ENCODE data around the gene PHACTR3. TPM values are rescaled to one million over a fixed set of nuclear protein-coding genes. Genes with fewer than 3 reads are reported as not detected.

The PHACTR3 gene
- total RNA-seq (2021; fragmentation: NEBNext Ultra II Directional; extraction: Animal tissue kit (Norgen Biotek cat#: 25700)) (0.13 TPM in 1 of 2 replicates, not detected in the other), polyA plus RNA-seq (2011; rRNA removed) (0.03 and 0.05 TPM in 2 replicates), polyA minus RNA-seq (2011; rRNA and poly(A)+ RNA removed) (not detected in 2 replicates)
- polyA plus RNA-seq (2011; cell fraction: cytosol; rRNA removed) = 0.03 TPM
- not detected for polyA plus RNA-seq (2011; cell fraction: nucleus; rRNA removed)
- polyA plus RNA-seq (2012, experiment 1 of 2) = 0.09 to 0.11 TPM in 2 of 4 replicates, not detected in the others
- polyA plus RNA-seq (2012, experiment 2 of 2) = not detected
- polyA plus RNA-seq (2013, experiment 1 of 2) = 0.30 TPM
- polyA plus RNA-seq (2013, experiment 2 of 2) = 0.22 TPM
- polyA minus RNA-seq (2011; cell fraction: cytosol; rRNA and poly(A)+ RNA removed) = not detected
- polyA minus RNA-seq (2011; cell fraction: nucleus; rRNA and poly(A)+ RNA removed) = not detected
- long read RNA-seq, experiment 1 = 0 reads
- long read RNA-seq, experiment 2 = 0 reads

DNA sequence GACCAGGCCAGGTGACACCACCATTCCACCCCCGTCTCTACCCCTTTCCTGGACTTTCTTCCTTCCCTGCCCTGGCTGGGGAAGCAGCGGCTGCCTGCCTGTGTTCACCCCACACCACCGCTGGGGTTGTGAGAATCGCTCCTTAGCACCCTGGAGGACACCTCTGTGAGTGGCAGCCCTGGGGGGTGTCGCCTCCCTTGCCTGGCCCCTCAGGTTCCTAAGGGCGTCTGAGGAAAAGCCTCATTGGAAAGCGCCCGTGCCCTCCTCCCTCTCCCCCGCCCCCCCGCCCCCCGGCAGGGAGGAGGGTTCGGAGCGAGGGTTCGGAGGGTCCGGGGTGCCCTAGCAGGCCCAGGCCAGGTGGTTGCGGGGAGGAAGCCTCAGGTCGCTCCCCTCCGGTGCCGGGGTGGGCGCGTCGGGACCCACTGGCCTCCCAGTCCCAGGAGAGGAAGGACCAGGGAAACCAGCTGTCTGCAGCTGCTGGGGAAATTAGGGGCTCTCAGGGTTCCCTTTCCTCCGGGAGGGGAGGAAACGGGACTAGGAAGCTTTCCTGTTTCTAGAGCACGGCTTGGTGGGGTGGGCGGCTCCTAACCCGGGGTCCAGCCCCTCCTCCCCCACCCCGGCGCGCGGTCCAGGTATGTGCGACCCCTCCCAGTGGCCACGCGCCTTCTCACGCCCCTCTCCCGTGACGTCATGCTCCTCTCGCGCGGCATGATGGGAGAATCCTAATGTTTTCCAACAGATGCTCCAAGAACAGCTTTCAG lies at the start of gene PHACTR3:
PHACTR3 (plus strand) TSS at position 760 of the 761 bp plus-strand sequence. CDS start 475 bp downstream, outside the sequence.
- Histone ChIP-seq H3K27me3 (replicated peaks in 1 of 4; ENCODE audit: control insufficient read depth in 3 of 4, extremely low read depth in 1 of 4, insufficient read depth in 3 of 4, low read length in 3 of 4) (peaks cover 0 to 26% (median 14%) of the 10 kb centered on the region in 4 experiments; a peak in 4 of 7 replicates), H2AFZ (ENCODE audit: low read length) (no peak within 1 kb of the TSS)

More for the DNA sequence above, at the start of gene PHACTR3:
- TF ChIP-seq TCF12 (IDR thresholded peaks at IDR 0.05; ENCODE audit: low read depth, low read length) (no peak), SP1 (IDR thresholded peaks at IDR 0.05; ENCODE audit: low read depth, low read length) (no peak), RBBP5 (IDR thresholded peaks at IDR 0.05; ENCODE audit: borderline replicate concordance, low read depth, low read length) (no peak), SP2 (IDR thresholded peaks at IDR 0.05; ENCODE audit: low read length) (no peak), BRCA1 (IDR thresholded peaks at IDR 0.05; ENCODE audit: low read depth, low read length) (no peak), EP300 (IDR thresholded peaks at IDR 0.05; ENCODE audit: borderline replicate concordance in 1 of 2, low read depth in 2 of 2, low read length in 2 of 2) (no peak), JUN (IDR thresholded peaks at IDR 0.05; ENCODE audit: low read depth, low read length) (no peak), CEBPB (IDR thresholded peaks at IDR 0.05; ENCODE audit: low read depth, low read length) (no peak), RAD21 (IDR thresholded peaks at IDR 0.05 in 1 of 2, conservative IDR thresholded peaks at IDR 0.05 in 1 of 2; ENCODE audit: low read depth in 2 of 2, low read length in 2 of 2) (no peak)
- Histone ChIP-seq H3K79me2 (ENCODE audit: control insufficient read depth in 1 of 2, insufficient read depth in 2 of 2, low read length in 2 of 2) (no peaks in the 10 kb centered on the region), H3K9ac (replicated peaks in 1 of 4; ENCODE audit: extremely low read depth in 1 of 4, low read depth in 3 of 4, low read length in 3 of 4) (no peak within 1 kb of the TSS), H3K27ac (ENCODE audit: low read depth, low read length) (no peak within 1 kb of the TSS), H3K9me3 (ENCODE audit: insufficient read depth in 2 of 2, low read depth in 1 of 2, low read length in 1 of 2) (peaks cover 42 to 91% of the 10 kb centered on the region in 2 experiments), H4K91ac (replicated peaks; ENCODE audit: insufficient read length, low read length) (no peak within 1 kb of the TSS), H2BK15ac (ENCODE audit: low read length) (no peak within 1 kb of the TSS), H2BK120ac (replicated peaks; ENCODE audit: low read depth, low read length) (no peak within 1 kb of the TSS), H4K20me1 (replicated peaks in 1 of 2; ENCODE audit: control insufficient read depth in 1 of 2, insufficient read depth in 2 of 2, low read length in 2 of 2) (no peaks in the 10 kb centered on the region), H3K4me3 (ENCODE audit: extremely low read depth in 1 of 4, insufficient read depth in 2 of 4, low read depth in 3 of 4, low read length in 4 of 4) (peak within 1 kb of the TSS in 1 of 4 experiments; percentile 35; a peak in 4 of 8 replicates), H3K36me3 (ENCODE audit: control insufficient read depth in 2 of 4, insufficient read depth in 4 of 4, low read length in 3 of 4) (no peaks in the 10 kb centered on the region), H3K23ac (ENCODE audit: insufficient read length) (no peak within 1 kb of the TSS), H2BK5ac (ENCODE audit: low read depth, low read length) (no peak within 1 kb of the TSS), H3K14ac (ENCODE audit: insufficient read length) (no peak within 1 kb of the TSS), H4K5ac (ENCODE audit: insufficient read length, low read depth, low read length) (no peak within 1 kb of the TSS), H2BK20ac (ENCODE audit: low read length) (no peak within 1 kb of the TSS), H3K4me1 (replicated peaks in 1 of 4; ENCODE audit: control insufficient read depth in 3 of 4, insufficient read depth in 4 of 4, low read length in 3 of 4) (no peaks in the 10 kb centered on the region; a peak in 1 of 7 replicates), H3K79me1 (ENCODE audit: low read depth, low read length) (no peaks in the 10 kb centered on the region), H3K23me2 (ENCODE audit: low read depth, low read length) (no peaks in the 10 kb centered on the region), H2AK5ac (ENCODE audit: low read depth, low read length) (no peak within 1 kb of the TSS), H3K4ac (replicated peaks; ENCODE audit: insufficient read length, low read depth, low read length) (no peak within 1 kb of the TSS), H3K18ac (ENCODE audit: extremely low read depth, low read length) (no peak within 1 kb of the TSS), H2BK12ac (ENCODE audit: low read depth, low read length) (no peak within 1 kb of the TSS), H3K4me2 (ENCODE audit: insufficient read depth in 1 of 2, low read depth in 2 of 2, low read length in 2 of 2) (peak within 1 kb of the TSS; percentile 36 to 38; a peak in 2 of 4 replicates), H4K8ac (ENCODE audit: extremely low read depth, insufficient read depth, low read length) (no peak within 1 kb of the TSS; the same call in 1 of the 2 replicates), H3K56ac (replicated peaks; ENCODE audit: insufficient read length, low read depth, low read length) (no peak within 1 kb of the TSS)
- FAIRE-seq (no peak), DNase-seq (ENCODE audit: low read depth in 1 of 2, low spot score in 2 of 2) (peak in 1 of 2 experiments; percentile 63)
- CTCF ChIA-PET (ENCODE audit: partially characterized antibody) = no interaction called here
- POLR2A ChIA-PET (ENCODE audit: partially characterized antibody) = no interaction called here
- WGBS, 2 experiments (ENCODE audit: extremely low coverage in 1 of 2, insufficient coverage in 1 of 2, insufficient read length in 1 of 2, insufficient replicate concordance in 2 of 2, low coverage in 1 of 2, low lambda C conversion rate in 2 of 2, missing lambda C conversion rate in 1 of 2) = 80% methylated on average over 2 of the region's 40 CpGs; no CpG with 5 or more reads in 1 of the 2 experiments
